GM12878 (cell line): ENCODE measurements around the gene IGFBP3. TPM values are rescaled to one million over a fixed set of nuclear protein-coding genes. Genes with fewer than 3 reads are reported as not detected.

ENCODE experiments used
- ATAC-seq: fragments of 200-7000 bp; cut with Tn5 transposase; 3 replicates; pipeline ENCODE4 v1.9.1; 2020; ENCODE audit warnings: mild to moderate bottlenecking, moderate library complexity
- BruUV-seq: library from RNA; stranded (reverse); fragments of 400-500 nt; replicated peaks from 2 replicates; lab custom pipeline; 2021; lab: Mats Ljungman, UMichigan
- CTCF ChIA-PET: fragments of 300-600 bp; sonication (Branson Sonifier 250); formaldehyde crosslinking; extraction: SDS; loops from one replicate; lab custom pipeline; 2021; ENCODE audit warnings: inconsistent platforms; lab: Yijun Ruan, JAX
- POLR2A ChIA-PET: fragments of 350-600 bp; formaldehyde crosslinking; extraction: SDS; loops from one replicate; lab custom pipeline; 2021; ENCODE audit warnings: inconsistent platforms; lab: Charles Lee
- RAD21 ChIA-PET: fragments of 300-600 bp; sonication (Branson Sonifier 250); formaldehyde crosslinking; loops from one replicate; lab custom pipeline; 2023; ENCODE audit warnings: antibody characterized with exemption; ENCODE audit not compliant: unreplicated experiment; lab: Charles Lee
- SMC1A ChIA-PET: fragments of 300-600 bp; sonication (Branson Sonifier 250); formaldehyde crosslinking; loops from one replicate; lab custom pipeline; 2023; ENCODE audit not compliant: unreplicated experiment, uncharacterized antibody; lab: Charles Lee
- DNase-seq: peaks from one replicate; pipeline ENCODE4 v3.0.0-alpha.2; 2011; ENCODE audit warnings: low read depth, low spot score
- FAIRE-seq: peaks from 3 replicates; lab custom pipeline; 2011; peaks lifted over from hg19 to GRCh38; lab: Jason Lieb, UNC
- H2AFZ ChIP-seq: 2 replicates; pipeline ENCODE4 v1.6.0; 2011; ENCODE audit warnings: low read depth, low read length, control low read depth; ENCODE audit not compliant: control insufficient read depth
- H3K27ac ChIP-seq: 2 replicates; pipeline ENCODE4 v1.5.1; 2011; ENCODE audit warnings: control low read depth; ENCODE audit not compliant: control insufficient read depth, insufficient read depth
- H3K27me3 ChIP-seq, 2 experiments: replicated peaks in 1 of 2; 2 replicates each; pipeline versions ENCODE4 v1.6.0 to v1.6.1; 2011; ENCODE audit warnings: low read length in 1 of 2; ENCODE audit not compliant: control insufficient read depth in 2 of 2, insufficient read depth in 2 of 2
- H3K36me3 ChIP-seq, 2 experiments: 2 replicates each; pipeline ENCODE4 v1.5.1; 2011; ENCODE audit warnings: low read length in 1 of 2; ENCODE audit not compliant: control insufficient read depth in 2 of 2, insufficient read depth in 2 of 2
- H3K4me1 ChIP-seq: 2 replicates; pipeline ENCODE4 v1.6.1; 2011; ENCODE audit warnings: mild to moderate bottlenecking, low read length, moderate library complexity, mixed read lengths; ENCODE audit not compliant: control insufficient read depth, insufficient read depth
- H3K4me2 ChIP-seq: 2 replicates; pipeline ENCODE4 v1.6.0; 2011; ENCODE audit warnings: control low read depth; ENCODE audit not compliant: control insufficient read depth, insufficient read depth
- H3K4me3 ChIP-seq: fragments of 200-600 bp; sonication (generic); 2 replicates; pipeline ENCODE4 v1.5.1; 2016
- H3K79me2 ChIP-seq: 2 replicates; pipeline ENCODE4 v1.6.0; 2011; ENCODE audit warnings: low read length; ENCODE audit not compliant: control insufficient read depth, insufficient read depth
- H3K9ac ChIP-seq: 2 replicates; pipeline ENCODE4 v1.8.0; 2011; ENCODE audit warnings: low read length, control low read depth, mixed read lengths; ENCODE audit not compliant: control insufficient read depth, insufficient read depth
- H3K9me3 ChIP-seq: replicated peaks from 3 replicates; pipeline ENCODE4 v1.5.1; 2011; ENCODE audit warnings: mild to moderate bottlenecking, low read length; ENCODE audit not compliant: control insufficient read depth, insufficient read depth
- H4K20me1 ChIP-seq: 2 replicates; pipeline ENCODE4 v1.6.0; 2011; ENCODE audit not compliant: control insufficient read depth, insufficient read depth
- ATF2 ChIP-seq: IDR thresholded peaks from 2 replicates; pipeline ENCODE4 v1.6.1; 2012; ENCODE audit warnings: low read length, inconsistent platforms
- CHD2 ChIP-seq: IDR thresholded peaks from 2 replicates; pipeline ENCODE4 v1.6.1; 2011; ENCODE audit warnings: low read depth, low read length, improper control_type of control experiment, borderline replicate concordance
- EP300 ChIP-seq, 2 experiments: fragments of 150-350 bp in 1 of 2; IDR thresholded peaks; 2 replicates each; pipeline ENCODE4 v1.6.1; 2011 to 2012; ENCODE audit warnings: low read depth in 2 of 2, low read length in 2 of 2, borderline replicate concordance in 1 of 2, improper control_type of control experiment in 1 of 2, inconsistent platforms in 1 of 2; ENCODE audit not compliant: control insufficient read depth in 1 of 2
- EZH2 ChIP-seq: IDR thresholded peaks from 2 replicates; pipeline ENCODE4 v1.6.1; 2012; ENCODE audit warnings: low read depth, mild to moderate bottlenecking, control low read depth, inconsistent platforms, low read length, borderline replicate concordance; ENCODE audit not compliant: control insufficient read depth
- HSF1 ChIP-seq: fragments of 150-350 bp; IDR thresholded peaks from 2 replicates; pipeline ENCODE4 v1.6.1; 2014; ENCODE audit warnings: mild to moderate bottlenecking, low read depth, low read length
- IRF4 ChIP-seq: IDR thresholded peaks from 2 replicates; pipeline ENCODE4 v1.6.1; 2011; ENCODE audit warnings: low read depth, low read length
- NR2C1 ChIP-seq: fragments of 450-650 bp; IDR thresholded peaks from 2 replicates; pipeline ENCODE4 v1.6.1; 2017; ENCODE audit warnings: antibody characterized with exemption, mild to moderate bottlenecking, moderate library complexity
- NR2C2 ChIP-seq: IDR thresholded peaks from 2 replicates; pipeline ENCODE4 v1.6.1; 2011; ENCODE audit warnings: borderline replicate concordance, low read depth; ENCODE audit not compliant: control insufficient read depth, insufficient read length
- SMAD5 ChIP-seq: IDR thresholded peaks from 2 replicates; pipeline ENCODE4 v1.6.1; 2016; ENCODE audit warnings: antibody characterized with exemption, low read depth
- SUZ12 ChIP-seq: fragments of 200-600 bp; sonication (generic); IDR thresholded peaks from one replicate; pipeline ENCODE4 v1.6.1; 2018; ENCODE audit warnings: antibody characterized with exemption, mild to moderate bottlenecking; ENCODE audit not compliant: unreplicated experiment
- TAF1 ChIP-seq: IDR thresholded peaks from 2 replicates; pipeline ENCODE4 v1.6.1; 2011; ENCODE audit warnings: mild to moderate bottlenecking, low read depth, low read length, borderline replicate concordance
- ZNF217 ChIP-seq: fragments of 450-650 bp; IDR thresholded peaks from 2 replicates; pipeline ENCODE4 v1.6.1; 2017; ENCODE audit warnings: antibody characterized with exemption, mild to moderate bottlenecking
- WGBS: methylation state at CpG from one replicate; pipeline ENCODE4 v1.1.6; 2016; ENCODE audit warnings: low lambda C conversion rate; ENCODE audit not compliant: insufficient replicate concordance, insufficient coverage; ENCODE audit errors: missing lambda C conversion rate; 5-methylcytosine and 5-hydroxymethylcytosine counted together
- in situ Hi-C: fragments of 300-500 bp; cut with MboI; formaldehyde crosslinking; loops from 9 replicates; pipeline ENCODE4 v1.14.3; 2018; ENCODE audit warnings: mixed read lengths
- intact Hi-C: fragments of 100-400 bp; cut with micrococcal nuclease; formaldehyde crosslinking; loops from one replicate; pipeline ENCODE4 v1.14.2; 2022; ENCODE audit not compliant: unreplicated experiment
- polyA plus RNA-seq, 11 experiments: library from polyadenylated mRNA; depleted of rRNA in 4 of 11; unstranded in 6 of 11; stranded (reverse) in 5 of 11; fragments of >200 nt; fragmentation: Nextera tagmentation in 4 of 11; fragmentation: Illumina TruSeq in 1 of 11; extraction: Ambion mirVana in 4 of 11; extraction: Trizol in 1 of 11; gene quantifications; 1 replicate in 1 of 11; 2 replicates in 10 of 11; pipeline versions ENCODE4 v1.2.1 to v1.2.3, GENCODE V29; 2011 to 2016; ENCODE audit warnings: inconsistent platforms in 2 of 11, missing spikeins in 2 of 11, low read depth in 1 of 11
- total RNA-seq, 4 experiments: library from RNA; depleted of rRNA in 3 of 4; stranded (reverse); fragments of >200 nt in 3 of 4; fragmentation: Illumina TruSeq in 1 of 4; extraction: Trizol in 1 of 4; gene quantifications; 2 replicates each; pipeline versions ENCODE4 v1.2.1 to v1.2.3, GENCODE V29; 2013 to 2021

IGFBP3 gene
- total and polyA plus RNA-seq, 10 of the 15 experiments (the other 5 are each of a cell fraction or from before 2014, with no cell fraction given) = 6.0 to 28.0 (median 15.6) TPM

- POLR2A ChIA-PET = no interaction called here
- RAD21 ChIA-PET = no interaction called here
Observed at GRCh38 chr7:45874408-45875131, 46.5 kb downstream of the IGFBP3 start.

More at GRCh38 chr7:45874408-45875131, 46.5 kb downstream of the IGFBP3 start:
- no TSS peak for BruUV-seq
- H3K36me3 ChIP-seq = no peaks in the 10 kb centered on the region
- ATAC-seq = no peak
- SMC1A ChIA-PET = no interaction called here
- no peak for DNase-seq
- WGBS = 64% methylated on average over 8 of the region's 8 CpGs
- no peak for TF ChIP-seq NR2C2
- no peak for TF ChIP-seq ATF2
- TF ChIP-seq NR2C1 = no peak
- no peak for TF ChIP-seq EZH2
- TF ChIP-seq IRF4 = no peak
- no peak for TF ChIP-seq CHD2
- no peak for TF ChIP-seq EP300 (IDR thresholded peaks at IDR 0.05; ENCODE audit: borderline replicate concordance in 1 of 2, control insufficient read depth in 1 of 2, low read depth in 2 of 2, low read length in 2 of 2)
- TF ChIP-seq SMAD5 = no peak
- no peak for TF ChIP-seq ZNF217
- TF ChIP-seq TAF1 = no peak
- no peak for TF ChIP-seq SUZ12
- no peak for TF ChIP-seq HSF1
- TF ChIP-seq, all 136 proteins: peak for 0
- no peaks in the 10 kb centered on the region for H3K79me2 ChIP-seq
- no peaks in the 10 kb centered on the region; the same call in 2 of the 3 replicates for H3K9me3 ChIP-seq
- H3K27ac ChIP-seq = no peak overlapping the region
- no peak overlapping the region for H3K4me2 ChIP-seq
- H3K4me3 ChIP-seq = no peak overlapping the region
- H2AFZ ChIP-seq = no peak overlapping the region
- H3K9ac ChIP-seq = no peak overlapping the region
- in situ Hi-C loops = loop anchor here (25.0 kb wide), 1 partner anchor 712 kb away; the partner anchor contains the start of gene RAMP3
- H3K27me3 ChIP-seq = no peaks in the 10 kb centered on the region
- H3K4me1 ChIP-seq = no peaks in the 10 kb centered on the region
- no peaks in the 10 kb centered on the region for H4K20me1 ChIP-seq
- FAIRE-seq = no peak
- CTCF ChIA-PET = no interaction called here
- intact Hi-C loops = no loop called here
